GM21515 (cell line): ENCODE results near the gene ATF6B.
"Not testable (repeated sequence)": the region's sequence is repeated elsewhere in the genome, so short reads cannot be mapped to it uniquely, and the experiment has no call there.

ENCODE experiments used
- ATAC-seq: cut with Tn5 transposase; IDR thresholded peaks from one replicate; pipeline ENCODE4 v1.9.1; 2021; ENCODE audit not compliant: unreplicated experiment

The ATF6B gene

GRCh38 chr6:32083812-32084768 is 44.0 kb downstream of the ATF6B start:
- ATAC-seq = no peak

GRCh38 chr6:32082935-32083334 is 45.1 kb downstream of the ATF6B start:
- ATAC-seq = no peak

DNA sequence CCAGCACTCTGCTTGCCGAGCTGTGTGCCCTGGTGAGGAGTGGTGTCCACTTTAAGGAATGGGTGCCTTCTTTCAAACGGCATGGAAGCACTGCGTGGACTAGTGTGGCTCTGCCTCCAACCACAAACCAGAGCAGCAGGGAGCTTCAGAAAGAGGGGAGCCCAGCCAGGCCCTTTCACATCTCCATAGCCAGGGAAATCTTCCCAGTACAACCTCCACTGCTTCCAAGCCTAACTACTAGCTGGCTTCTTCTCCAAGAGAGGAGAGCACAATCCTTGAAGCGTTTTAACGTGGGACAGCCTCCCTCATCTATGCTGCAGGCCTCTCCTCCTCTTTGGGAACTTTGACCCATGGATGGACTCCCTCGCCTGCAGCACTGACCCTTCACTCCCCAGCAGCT is 45.6 kb downstream of the ATF6B start:
- ATAC-seq = no peak

- no peak for ATAC-seq
Observed at GRCh38 chr6:32081168-32081990, 46.7 kb downstream of the ATF6B start.

- ATAC-seq = no peak
Observed at GRCh38 chr6:32079566-32080290, 48.3 kb downstream of the ATF6B start.

- ATAC-seq = no peak
Observed at GRCh38 chr6:32076321-32076809, 51.7 kb downstream of the ATF6B start.

GRCh38 chr6:32075781-32076180 is 52.3 kb downstream of the ATF6B start:
- ATAC-seq = no peak

- no peak for ATAC-seq
Observed at GRCh38 chr6:32074996-32075532, 53.0 kb downstream of the ATF6B start.

DNA sequence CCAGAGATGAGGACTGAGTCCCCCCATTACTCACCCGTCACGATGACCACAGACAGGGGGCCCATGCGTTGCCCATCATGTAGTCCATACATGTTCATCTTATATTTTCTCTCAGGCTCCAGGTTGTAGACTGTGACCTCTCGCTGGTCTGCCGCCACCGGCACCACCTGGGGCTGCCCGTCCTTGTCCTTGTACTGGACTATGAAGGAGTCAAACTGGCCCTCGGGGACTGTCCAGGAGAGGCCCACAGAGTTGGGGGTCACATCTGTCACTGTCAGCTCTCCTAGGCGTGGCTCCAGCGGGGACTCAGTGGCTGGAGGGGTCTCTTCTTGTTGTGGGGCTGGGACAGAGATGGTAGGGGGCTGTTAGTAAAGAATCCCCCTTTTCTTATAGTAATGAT is 54.4 kb downstream of the ATF6B start:
- no peak for ATAC-seq

- no peak for ATAC-seq
Observed at GRCh38 chr6:32073101-32073500, 54.9 kb downstream of the ATF6B start.

DNA sequence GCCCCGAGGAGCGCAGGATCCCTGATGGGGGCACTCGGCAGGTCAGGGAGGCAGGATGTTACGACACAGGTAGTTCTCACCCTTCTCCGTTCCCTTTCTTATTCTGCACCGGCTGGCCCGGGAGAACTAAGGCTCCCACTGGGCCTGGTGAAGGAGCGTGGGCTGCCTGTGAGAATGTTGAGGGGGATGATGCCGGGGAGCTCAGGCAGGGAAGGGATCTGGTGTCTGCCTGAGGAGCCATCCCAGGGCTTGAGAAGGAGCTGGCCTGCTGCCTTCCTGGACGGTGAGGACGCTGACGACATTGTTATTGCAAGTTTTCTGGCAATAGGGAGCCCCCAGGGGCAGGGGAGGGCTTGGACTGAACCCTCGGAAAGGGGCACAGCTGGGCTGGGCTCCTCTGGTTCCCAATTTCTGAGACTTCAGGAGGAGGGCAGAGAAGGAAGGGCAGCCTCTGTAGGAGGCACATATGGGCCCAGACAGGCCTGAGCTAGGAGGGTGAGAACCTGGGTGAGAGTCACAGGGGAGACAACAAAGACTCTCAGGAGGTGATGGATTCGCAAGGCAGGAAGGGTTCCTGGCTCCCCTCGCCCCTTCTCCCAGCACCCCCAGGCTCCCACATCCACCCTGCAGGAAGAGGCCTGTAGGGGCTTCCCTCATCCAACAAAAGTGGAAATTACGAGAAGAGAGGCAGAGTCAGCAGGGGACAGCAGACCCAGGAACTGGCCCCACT is 57.1 kb downstream of the ATF6B start:
- ATAC-seq = no peak

GRCh38 chr6:32069878-32070515 is 58.0 kb downstream of the ATF6B start:
- ATAC-seq = no peak

- ATAC-seq = no peak
Observed at GRCh38 chr6:32069460-32069859, 58.6 kb downstream of the ATF6B start.

GRCh38 chr6:32068867-32069266 is 59.2 kb downstream of the ATF6B start:
- no peak for ATAC-seq

- ATAC-seq = not testable (repeated sequence)
Observed at GRCh38 chr6:32068315-32068714, 59.7 kb downstream of the ATF6B start.

- not testable (repeated sequence) for ATAC-seq
Observed at GRCh38 chr6:32067521-32067920, 60.5 kb downstream of the ATF6B start.
